ENCODE measurements around the gene HABP2.

The HABP2 gene

GRCh38 chr10:113618338-113618737 is 65.5 kb downstream of the HABP2 start:
- peaks cover 60% of the 10 kb centered on the region for H3K4me1 ChIP-seq (ENCODE audit: insufficient read depth, low read length)
- 95% methylated on average over 7 of the region's 7 CpGs for WGBS
- no peak overlapping the region for H3K27ac ChIP-seq (ENCODE audit: low read depth, low read length)
- H3K9ac ChIP-seq (ENCODE audit: low read depth, low read length), result no peak overlapping the region
- peaks cover 10% of the 10 kb centered on the region for H3K27me3 ChIP-seq (ENCODE audit: insufficient read depth, low read length)
- no peak overlapping the region for H3K4me3 ChIP-seq (ENCODE audit: low read length)
- H3K36me3 ChIP-seq (ENCODE audit: insufficient read depth, low read length), result no peaks in the 10 kb centered on the region
- no peaks in the 10 kb centered on the region for H3K9me3 ChIP-seq (ENCODE audit: insufficient read depth, low read depth, low read length)

- Histone ChIP-seq H3K27me3 (ENCODE audit: insufficient read depth, low read length) (peaks cover 4% of the 10 kb centered on the region; the same call in 1 of the 2 replicates), H3K9ac (ENCODE audit: low read depth, low read length) (no peak overlapping the region), H3K27ac (ENCODE audit: low read depth, low read length) (no peak overlapping the region), H3K9me3 (ENCODE audit: insufficient read depth, low read depth, low read length) (no peaks in the 10 kb centered on the region), H3K4me1 (ENCODE audit: insufficient read depth, low read length) (peaks cover 50% of the 10 kb centered on the region), H3K36me3 (ENCODE audit: insufficient read depth, low read length) (no peaks in the 10 kb centered on the region), H3K4me3 (ENCODE audit: low read length) (no peak overlapping the region)
- WGBS, result 88% methylated on average over 1 of the region's 1 CpG
Measured at GRCh38 chr10:113619401-113619800, 66.5 kb downstream of the HABP2 start.

- no peak overlapping the region for H3K27ac ChIP-seq (ENCODE audit: low read depth, low read length)
- no peak overlapping the region for H3K9ac ChIP-seq (ENCODE audit: low read depth, low read length)
- no peaks in the 10 kb centered on the region for H3K36me3 ChIP-seq (ENCODE audit: insufficient read depth, low read length)
- no peak overlapping the region for H3K4me3 ChIP-seq (ENCODE audit: low read length)
- H3K27me3 ChIP-seq (ENCODE audit: insufficient read depth, low read length), result no peaks in the 10 kb centered on the region
- 75% methylated on average over 8 of the region's 8 CpGs for WGBS
- H3K4me1 ChIP-seq (ENCODE audit: insufficient read depth, low read length), result peaks cover 41% of the 10 kb centered on the region
- no peaks in the 10 kb centered on the region for H3K9me3 ChIP-seq (ENCODE audit: insufficient read depth, low read depth, low read length)
Measured at GRCh38 chr10:113620511-113620910, 67.7 kb downstream of the HABP2 start.

GRCh38 chr10:113620936-113621335 is 68.1 kb downstream of the HABP2 start:
- H3K36me3 ChIP-seq (ENCODE audit: insufficient read depth, low read length), result no peaks in the 10 kb centered on the region
- 85% methylated on average over 9 of the region's 9 CpGs for WGBS
- no peak overlapping the region for H3K27ac ChIP-seq (ENCODE audit: low read depth, low read length)
- no peaks in the 10 kb centered on the region for H3K27me3 ChIP-seq (ENCODE audit: insufficient read depth, low read length)
- H3K4me3 ChIP-seq (ENCODE audit: low read length), result no peak overlapping the region
- no peak overlapping the region for H3K9ac ChIP-seq (ENCODE audit: low read depth, low read length)
- H3K9me3 ChIP-seq (ENCODE audit: insufficient read depth, low read depth, low read length), result no peaks in the 10 kb centered on the region
- H3K4me1 ChIP-seq (ENCODE audit: insufficient read depth, low read length), result peaks cover 37% of the 10 kb centered on the region

- Histone ChIP-seq H3K9me3 (ENCODE audit: insufficient read depth, low read depth, low read length) (no peaks in the 10 kb centered on the region), H3K4me3 (ENCODE audit: low read length) (no peak overlapping the region), H3K27ac (ENCODE audit: low read depth, low read length) (no peak overlapping the region), H3K4me1 (ENCODE audit: insufficient read depth, low read length) (peaks cover 30% of the 10 kb centered on the region), H3K36me3 (ENCODE audit: insufficient read depth, low read length) (no peaks in the 10 kb centered on the region), H3K9ac (ENCODE audit: low read depth, low read length) (no peak overlapping the region), H3K27me3 (ENCODE audit: insufficient read depth, low read length) (no peaks in the 10 kb centered on the region)
- 91% methylated on average over 8 of the region's 8 CpGs for WGBS
Measured at GRCh38 chr10:113621799-113622198, 68.9 kb downstream of the HABP2 start.

- H3K9ac ChIP-seq (ENCODE audit: low read depth, low read length), result no peak overlapping the region
- no peaks in the 10 kb centered on the region for H3K36me3 ChIP-seq (ENCODE audit: insufficient read depth, low read length)
- H3K27me3 ChIP-seq (ENCODE audit: insufficient read depth, low read length), result no peaks in the 10 kb centered on the region
- no peak overlapping the region for H3K4me3 ChIP-seq (ENCODE audit: low read length)
- no peaks in the 10 kb centered on the region for H3K9me3 ChIP-seq (ENCODE audit: insufficient read depth, low read depth, low read length)
- 93% methylated on average over 4 of the region's 4 CpGs for WGBS
- peaks cover 22% of the 10 kb centered on the region for H3K4me1 ChIP-seq (ENCODE audit: insufficient read depth, low read length)
- H3K27ac ChIP-seq (ENCODE audit: low read depth, low read length), result no peak overlapping the region
Measured at GRCh38 chr10:113622831-113623230, 70.0 kb downstream of the HABP2 start.

- H3K9ac ChIP-seq (ENCODE audit: low read depth, low read length), result no peak overlapping the region
- no peak overlapping the region for H3K27ac ChIP-seq (ENCODE audit: low read depth, low read length)
- WGBS, result 96% methylated on average over 9 of the region's 10 CpGs
- H3K4me3 ChIP-seq (ENCODE audit: low read length), result no peak overlapping the region
- H3K9me3 ChIP-seq (ENCODE audit: insufficient read depth, low read depth, low read length), result no peaks in the 10 kb centered on the region
- H3K4me1 ChIP-seq (ENCODE audit: insufficient read depth, low read length), result peaks cover 8% of the 10 kb centered on the region; the same call in 1 of the 2 replicates
- H3K27me3 ChIP-seq (ENCODE audit: insufficient read depth, low read length), result no peaks in the 10 kb centered on the region
- no peaks in the 10 kb centered on the region for H3K36me3 ChIP-seq (ENCODE audit: insufficient read depth, low read length)
Measured at GRCh38 chr10:113625461-113626186, 72.8 kb downstream of the HABP2 start.

GRCh38 chr10:113626809-113627355 is 74.0 kb downstream of the HABP2 start:
- Histone ChIP-seq H3K36me3 (ENCODE audit: insufficient read depth, low read length) (no peaks in the 10 kb centered on the region), H3K27me3 (ENCODE audit: insufficient read depth, low read length) (no peaks in the 10 kb centered on the region), H3K4me1 (ENCODE audit: insufficient read depth, low read length) (peaks cover 10% of the 10 kb centered on the region), H3K9ac (ENCODE audit: low read depth, low read length) (no peak overlapping the region), H3K27ac (ENCODE audit: low read depth, low read length) (no peak overlapping the region), H3K9me3 (ENCODE audit: insufficient read depth, low read depth, low read length) (no peaks in the 10 kb centered on the region), H3K4me3 (ENCODE audit: low read length) (no peak overlapping the region)
- WGBS, result 80% methylated on average over 5 of the region's 5 CpGs

GRCh38 chr10:113627836-113628235 is 75.0 kb downstream of the HABP2 start:
- Histone ChIP-seq H3K27me3 (ENCODE audit: insufficient read depth, low read length) (no peaks in the 10 kb centered on the region), H3K27ac (ENCODE audit: low read depth, low read length) (no peak overlapping the region), H3K36me3 (ENCODE audit: insufficient read depth, low read length) (no peaks in the 10 kb centered on the region), H3K4me3 (ENCODE audit: low read length) (no peak overlapping the region), H3K9me3 (ENCODE audit: insufficient read depth, low read depth, low read length) (no peaks in the 10 kb centered on the region), H3K9ac (ENCODE audit: low read depth, low read length) (no peak overlapping the region), H3K4me1 (ENCODE audit: insufficient read depth, low read length) (peaks cover 15% of the 10 kb centered on the region)
- 92% methylated on average over 6 of the region's 6 CpGs for WGBS

- Histone ChIP-seq H3K9me3 (ENCODE audit: insufficient read depth, low read depth, low read length) (no peaks in the 10 kb centered on the region), H3K27ac (ENCODE audit: low read depth, low read length) (no peak overlapping the region), H3K4me3 (ENCODE audit: low read length) (no peak overlapping the region), H3K27me3 (ENCODE audit: insufficient read depth, low read length) (no peaks in the 10 kb centered on the region), H3K9ac (ENCODE audit: low read depth, low read length) (no peak overlapping the region), H3K4me1 (ENCODE audit: insufficient read depth, low read length) (peaks cover 15% of the 10 kb centered on the region), H3K36me3 (ENCODE audit: insufficient read depth, low read length) (no peaks in the 10 kb centered on the region)
- 89% methylated on average over 2 of the region's 2 CpGs for WGBS
Measured at GRCh38 chr10:113628607-113629153, 75.8 kb downstream of the HABP2 start.

- Histone ChIP-seq H3K9me3 (ENCODE audit: insufficient read depth, low read depth, low read length) (peaks cover 2% of the 10 kb centered on the region; the same call in 1 of the 2 replicates), H3K27me3 (ENCODE audit: insufficient read depth, low read length) (no peaks in the 10 kb centered on the region), H3K9ac (ENCODE audit: low read depth, low read length) (no peak overlapping the region), H3K36me3 (ENCODE audit: insufficient read depth, low read length) (no peaks in the 10 kb centered on the region), H3K4me3 (ENCODE audit: low read length) (no peak overlapping the region), H3K4me1 (ENCODE audit: insufficient read depth, low read length) (peaks cover 15% of the 10 kb centered on the region), H3K27ac (ENCODE audit: low read depth, low read length) (no peak overlapping the region)
- 89% methylated on average over 5 of the region's 5 CpGs for WGBS
Measured at GRCh38 chr10:113630929-113631533, 78.2 kb downstream of the HABP2 start.

All from HUES64 (cell line).